K562 (cell line): Measurements from ENCODE around the gene RAD51AP1. TPM values are rescaled to one million over a fixed set of nuclear protein-coding genes. Genes with fewer than 3 reads are reported as not detected.
A peak's percentile ranks its signal among the peaks of the same experiment; 100 is the strongest.

Experiments used
- ATF1 ChIP-seq, 2 experiments: fragments of 450-650 bp in 1 of 2; IDR thresholded peaks; 2 replicates each; pipeline ENCODE4 v1.6.1; 2016; ENCODE audit warnings: missing compliant biosample characterization in 1 of 2, missing genetic modification characterization in 1 of 2
- BRD4 ChIP-seq: fragments of 200-600 bp; sonication (generic); IDR thresholded peaks from 2 replicates; pipeline ENCODE4 v1.6.1; 2017; ENCODE audit warnings: inconsistent platforms
- C11orf30 ChIP-seq: fragments of 450-650 bp; IDR thresholded peaks from 2 replicates; pipeline ENCODE4 v1.6.1; 2016; ENCODE audit warnings: low read depth, mild to moderate bottlenecking
- ETV5 ChIP-seq: sonication (generic); formaldehyde crosslinking; IDR thresholded peaks from 2 replicates; pipeline ENCODE4 v1.4.0; 2020; ENCODE audit warnings: low read depth, mild to moderate bottlenecking, missing genetic modification reagents
- GABPA ChIP-seq: fragments of 200-800 bp; sonication (Bioruptor generic); conservative IDR thresholded peaks from 2 replicates; pipeline ENCODE4 v1.6.1; 2016; ENCODE audit warnings: low read depth, missing genetic modification characterization, missing compliant biosample characterization
- GTF2E2 ChIP-seq: fragments of 200-800 bp; sonication (Bioruptor generic); IDR thresholded peaks from 2 replicates; pipeline ENCODE4 v1.6.1; 2016; ENCODE audit warnings: missing genetic modification characterization, missing compliant biosample characterization
- HDAC1 ChIP-seq, 2 experiments: fragments of 450-650 bp; IDR thresholded peaks; 2 replicates each; pipeline ENCODE4 v1.6.1; 2016 to 2017; ENCODE audit warnings: inconsistent platforms in 1 of 2, mild to moderate bottlenecking in 1 of 2, moderate library complexity in 1 of 2
- NR2C1 ChIP-seq, 2 experiments: fragments of 450-650 bp; IDR thresholded peaks; 2 replicates each; pipeline ENCODE4 v1.6.1; 2017; ENCODE audit warnings: mild to moderate bottlenecking in 2 of 2, antibody characterized with exemption in 1 of 2, inconsistent platforms in 1 of 2, missing compliant biosample characterization in 1 of 2, missing genetic modification characterization in 1 of 2
- RNF2 ChIP-seq: sonication (generic); IDR thresholded peaks from 2 replicates; pipeline ENCODE4 v1.6.1; 2016
- SIN3B ChIP-seq: fragments of 450-650 bp; IDR thresholded peaks from 2 replicates; pipeline ENCODE4 v1.6.1; 2017; ENCODE audit warnings: low read depth, mild to moderate bottlenecking, moderate library complexity
- SP1 ChIP-seq: sonication (generic); formaldehyde crosslinking; IDR thresholded peaks from 2 replicates; pipeline ENCODE4 v1.8.1; 2022; ENCODE audit warnings: mild to moderate bottlenecking, missing genetic modification reagents
- polyA plus RNA-seq, 8 experiments: library from polyadenylated mRNA; depleted of rRNA in 4 of 8; stranded (reverse) in 5 of 8; unstranded in 3 of 8; fragments of >200 nt; fragmentation: Nextera tagmentation in 2 of 8; fragmentation: Illumina TruSeq in 1 of 8; extraction: Ambion mirVana in 2 of 8; extraction: Trizol in 1 of 8; gene quantifications; 2 replicates each; pipeline versions ENCODE4 v1.2.1 to v1.2.3, GENCODE V29; 2011 to 2014; ENCODE audit warnings: inconsistent platforms in 1 of 8, missing spikeins in 1 of 8
- total RNA-seq, 7 experiments: library from RNA; depleted of rRNA in 6 of 7; stranded (reverse); fragments of >200 nt in 6 of 7; fragmentation: Illumina TruSeq in 2 of 7; extraction: Trizol in 2 of 7; gene quantifications; 2 replicates each; pipeline versions ENCODE4 v1.2.1 to v1.2.3, GENCODE V29; 2011 to 2021; ENCODE audit warnings: low replicate concordance in 1 of 7
- TF ChIP-seq, protein P1 (sequence below): fragments of 450-650 bp; IDR thresholded peaks from 2 replicates; pipeline ENCODE4 v1.7.1; 2018; ENCODE audit warnings: mild to moderate bottlenecking, low read depth; ENCODE audit not compliant: partially characterized antibody
- TF ChIP-seq, protein P2 (sequence below): IDR thresholded peaks from 2 replicates; pipeline ENCODE4 v1.6.1; 2016; ENCODE audit warnings: missing genetic modification characterization, missing compliant biosample characterization
- TF ChIP-seq, protein P3 (sequence below), 2 experiments: fragments of 450-650 bp in 1 of 2; IDR thresholded peaks; 2 replicates each; pipeline ENCODE4 v1.6.1; 2011 to 2017; ENCODE audit warnings: low read depth in 2 of 2, antibody characterized with exemption in 1 of 2, borderline replicate concordance in 1 of 2, low read length in 1 of 2, mild to moderate bottlenecking in 1 of 2, mixed read lengths in 1 of 2; ENCODE audit not compliant: control insufficient read depth in 1 of 2
- TF ChIP-seq, protein P4 (sequence below): fragments of 200-800 bp; sonication (Bioruptor generic); IDR thresholded peaks from 2 replicates; pipeline ENCODE4 v1.6.1; 2017; ENCODE audit warnings: missing genetic modification characterization, missing compliant biosample characterization

RAD51AP1 gene
- total and polyA plus RNA-seq, 9 of the 15 experiments (the other 6 are each of a cell fraction or from before 2014, with no cell fraction given), result 43.8 to 111 (median 89.1) TPM

DNA sequence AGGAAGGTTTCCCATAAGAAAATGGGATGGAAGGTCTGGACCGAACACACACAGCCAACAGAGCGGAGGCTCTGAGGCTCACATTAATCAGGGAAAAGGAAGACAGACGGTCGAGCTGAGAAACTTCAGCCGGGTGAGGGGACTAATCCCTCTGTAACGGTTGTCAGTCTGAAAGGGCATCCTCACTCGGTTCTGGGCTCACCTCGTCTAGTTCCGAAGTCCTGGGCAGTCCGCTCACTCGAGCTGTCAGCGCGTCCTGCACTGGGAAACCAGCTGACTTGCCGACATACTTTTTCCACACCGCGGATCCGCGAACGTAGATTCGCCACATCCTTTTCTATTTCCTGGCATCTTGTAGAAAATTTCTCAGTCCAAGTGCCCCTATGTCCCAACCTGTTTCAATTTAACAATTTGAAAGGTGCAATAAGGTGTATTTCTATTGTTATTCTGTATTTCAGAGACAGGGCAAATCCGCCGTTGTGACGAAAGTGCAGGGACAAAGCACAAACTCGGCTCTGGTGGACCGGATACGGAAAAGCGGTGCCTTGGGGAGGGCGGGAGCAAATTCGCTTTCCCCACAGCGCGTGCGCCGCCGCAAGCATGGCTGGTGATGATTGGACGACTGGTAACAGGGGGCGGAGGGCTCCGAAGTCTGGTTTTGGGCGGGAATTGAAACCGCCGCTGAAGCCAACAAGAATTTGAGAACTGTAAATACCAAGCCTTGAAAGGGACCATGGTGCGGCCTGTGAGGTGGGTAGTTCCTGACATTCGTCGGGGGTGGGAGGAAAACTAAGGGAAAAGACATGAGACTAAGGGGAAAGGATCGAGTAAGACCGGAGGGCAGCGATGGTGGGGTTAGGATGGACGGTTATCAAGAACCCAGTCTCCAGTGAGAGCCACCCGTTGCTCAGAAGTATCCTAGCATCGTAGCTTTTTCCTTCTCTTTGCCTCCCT lies at the start of gene RAD51AP1 (continued):
- TF ChIP-seq GTF2E2 (tag) (0 out of 2 replicates have a peak, but pooled peaks have one; percentile 42), C11orf30 (peak; percentile 99), NR2C1 (IDR thresholded peaks at IDR 0.05) (peak; percentile 67), NR2C1 (tag; IDR thresholded peaks at IDR 0.05) (peak; percentile 58; the same call in 1 of the 2 replicates), BRD4 (no peak), HDAC1 (IDR thresholded peaks at IDR 0.05) (peak in 1 of 2 experiments; percentile 80; a peak in 3 of 4 replicates), ETV5 (0 out of 2 replicates have a peak, but pooled peaks have one; percentile 42), ATF1 (CRISPR knock-in tag; IDR thresholded peaks at IDR 0.05) (no peak), ATF1 (tag; IDR thresholded peaks at IDR 0.05) (peak; percentile 88), RNF2 (0 out of 2 replicates have a peak, but pooled peaks have one; percentile 15), GABPA (peak; percentile 98), SP1 (CRISPR knock-in tag) (0 out of 2 replicates have a peak, but pooled peaks have one; percentile 19), SIN3B (peak; percentile 92)
- TF ChIP-seq, protein P1, sequence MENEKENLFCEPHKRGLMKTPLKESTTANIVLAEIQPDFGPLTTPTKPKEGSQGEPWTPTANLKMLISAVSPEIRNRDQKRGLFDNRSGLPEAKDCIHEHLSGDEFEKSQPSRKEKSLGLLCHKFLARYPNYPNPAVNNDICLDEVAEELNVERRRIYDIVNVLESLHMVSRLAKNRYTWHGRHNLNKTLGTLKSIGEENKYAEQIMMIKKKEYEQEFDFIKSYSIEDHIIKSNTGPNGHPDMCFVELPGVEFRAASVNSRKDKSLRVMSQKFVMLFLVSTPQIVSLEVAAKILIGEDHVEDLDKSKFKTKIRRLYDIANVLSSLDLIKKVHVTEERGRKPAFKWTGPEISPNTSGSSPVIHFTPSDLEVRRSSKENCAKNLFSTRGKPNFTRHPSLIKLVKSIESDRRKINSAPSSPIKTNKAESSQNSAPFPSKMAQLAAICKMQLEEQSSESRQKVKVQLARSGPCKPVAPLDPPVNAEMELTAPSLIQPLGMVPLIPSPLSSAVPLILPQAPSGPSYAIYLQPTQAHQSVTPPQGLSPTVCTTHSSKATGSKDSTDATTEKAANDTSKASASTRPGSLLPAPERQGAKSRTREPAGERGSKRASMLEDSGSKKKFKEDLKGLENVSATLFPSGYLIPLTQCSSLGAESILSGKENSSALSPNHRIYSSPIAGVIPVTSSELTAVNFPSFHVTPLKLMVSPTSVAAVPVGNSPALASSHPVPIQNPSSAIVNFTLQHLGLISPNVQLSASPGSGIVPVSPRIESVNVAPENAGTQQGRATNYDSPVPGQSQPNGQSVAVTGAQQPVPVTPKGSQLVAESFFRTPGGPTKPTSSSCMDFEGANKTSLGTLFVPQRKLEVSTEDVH, result peak; percentile 86
- TF ChIP-seq, protein P2, sequence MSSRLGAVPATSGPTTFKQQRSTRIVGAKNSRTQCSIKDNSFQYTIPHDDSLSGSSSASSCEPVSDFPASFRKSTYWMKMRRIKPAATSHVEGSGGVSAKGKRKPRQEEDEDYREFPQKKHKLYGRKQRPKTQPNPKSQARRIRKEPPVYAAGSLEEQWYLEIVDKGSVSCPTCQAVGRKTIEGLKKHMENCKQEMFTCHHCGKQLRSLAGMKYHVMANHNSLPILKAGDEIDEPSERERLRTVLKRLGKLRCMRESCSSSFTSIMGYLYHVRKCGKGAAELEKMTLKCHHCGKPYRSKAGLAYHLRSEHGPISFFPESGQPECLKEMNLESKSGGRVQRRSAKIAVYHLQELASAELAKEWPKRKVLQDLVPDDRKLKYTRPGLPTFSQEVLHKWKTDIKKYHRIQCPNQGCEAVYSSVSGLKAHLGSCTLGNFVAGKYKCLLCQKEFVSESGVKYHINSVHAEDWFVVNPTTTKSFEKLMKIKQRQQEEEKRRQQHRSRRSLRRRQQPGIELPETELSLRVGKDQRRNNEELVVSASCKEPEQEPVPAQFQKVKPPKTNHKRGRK (tag), result no peak
- TF ChIP-seq, protein P3, sequence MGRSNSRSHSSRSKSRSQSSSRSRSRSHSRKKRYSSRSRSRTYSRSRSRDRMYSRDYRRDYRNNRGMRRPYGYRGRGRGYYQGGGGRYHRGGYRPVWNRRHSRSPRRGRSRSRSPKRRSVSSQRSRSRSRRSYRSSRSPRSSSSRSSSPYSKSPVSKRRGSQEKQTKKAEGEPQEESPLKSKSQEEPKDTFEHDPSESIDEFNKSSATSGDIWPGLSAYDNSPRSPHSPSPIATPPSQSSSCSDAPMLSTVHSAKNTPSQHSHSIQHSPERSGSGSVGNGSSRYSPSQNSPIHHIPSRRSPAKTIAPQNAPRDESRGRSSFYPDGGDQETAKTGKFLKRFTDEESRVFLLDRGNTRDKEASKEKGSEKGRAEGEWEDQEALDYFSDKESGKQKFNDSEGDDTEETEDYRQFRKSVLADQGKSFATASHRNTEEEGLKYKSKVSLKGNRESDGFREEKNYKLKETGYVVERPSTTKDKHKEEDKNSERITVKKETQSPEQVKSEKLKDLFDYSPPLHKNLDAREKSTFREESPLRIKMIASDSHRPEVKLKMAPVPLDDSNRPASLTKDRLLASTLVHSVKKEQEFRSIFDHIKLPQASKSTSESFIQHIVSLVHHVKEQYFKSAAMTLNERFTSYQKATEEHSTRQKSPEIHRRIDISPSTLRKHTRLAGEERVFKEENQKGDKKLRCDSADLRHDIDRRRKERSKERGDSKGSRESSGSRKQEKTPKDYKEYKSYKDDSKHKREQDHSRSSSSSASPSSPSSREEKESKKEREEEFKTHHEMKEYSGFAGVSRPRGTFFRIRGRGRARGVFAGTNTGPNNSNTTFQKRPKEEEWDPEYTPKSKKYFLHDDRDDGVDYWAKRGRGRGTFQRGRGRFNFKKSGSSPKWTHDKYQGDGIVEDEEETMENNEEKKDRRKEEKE (IDR thresholded peaks at IDR 0.05; ENCODE audit: borderline replicate concordance in 1 of 2, control insufficient read depth in 1 of 2, low read depth in 2 of 2, low read length in 1 of 2), result no peak
- TF ChIP-seq, protein P4, sequence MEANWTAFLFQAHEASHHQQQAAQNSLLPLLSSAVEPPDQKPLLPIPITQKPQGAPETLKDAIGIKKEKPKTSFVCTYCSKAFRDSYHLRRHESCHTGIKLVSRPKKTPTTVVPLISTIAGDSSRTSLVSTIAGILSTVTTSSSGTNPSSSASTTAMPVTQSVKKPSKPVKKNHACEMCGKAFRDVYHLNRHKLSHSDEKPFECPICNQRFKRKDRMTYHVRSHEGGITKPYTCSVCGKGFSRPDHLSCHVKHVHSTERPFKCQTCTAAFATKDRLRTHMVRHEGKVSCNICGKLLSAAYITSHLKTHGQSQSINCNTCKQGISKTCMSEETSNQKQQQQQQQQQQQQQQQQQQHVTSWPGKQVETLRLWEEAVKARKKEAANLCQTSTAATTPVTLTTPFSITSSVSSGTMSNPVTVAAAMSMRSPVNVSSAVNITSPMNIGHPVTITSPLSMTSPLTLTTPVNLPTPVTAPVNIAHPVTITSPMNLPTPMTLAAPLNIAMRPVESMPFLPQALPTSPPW (CRISPR knock-in tag), result peak; percentile 30; the same call in 1 of the 2 replicates
